Measurements from ENCODE around the gene QSOX2. TPM values are rescaled to one million over a fixed set of nuclear protein-coding genes. Genes with fewer than 3 reads are reported as not detected.

The QSOX2 gene
- total RNA-seq, 1 experiment from 2014 or later, result 34.6 TPM

- CTCF ChIA-PET, result interaction anchor here (0.7 to 1.7 kb wide), 3 partner anchors 18 to 97 kb away, joined by 3 to 6 read pairs (median 4); partner anchors contain the start of gene DNLZ
- TSS peak; percentile 83 for BruUV-seq (replicated peaks)
- Histone ChIP-seq H3K4me3 (replicated peaks in 1 of 2; ENCODE audit: low read depth in 1 of 2, low read length in 2 of 2) (peak overlapping the region; percentile 62), H2AFZ (ENCODE audit: low read depth, low read length, poor library complexity, severe bottlenecking) (peak overlapping the region; percentile 84), H3K9me3 (ENCODE audit: control insufficient read depth in 1 of 2, insufficient read depth in 1 of 2, low read depth in 1 of 2, low read length in 2 of 2) (no peaks in the 10 kb centered on the region), H3K4me2 (ENCODE audit: low read length) (peak overlapping the region; percentile 82), H4K20me1 (ENCODE audit: insufficient read depth) (no peaks in the 10 kb centered on the region), H3K79me2 (ENCODE audit: insufficient read depth, low read length) (no peaks in the 10 kb centered on the region), H3K27me3 (ENCODE audit: insufficient read depth, low read length) (no peaks in the 10 kb centered on the region), H3K4me1 (ENCODE audit: control insufficient read depth in 1 of 2, insufficient read depth in 2 of 2, low read length in 2 of 2) (peaks cover 3 to 19% of the 10 kb centered on the region in 2 experiments; a peak in 2 of 4 replicates), H3K36me3 (ENCODE audit: control insufficient read depth in 1 of 2, insufficient read depth in 2 of 2, low read length in 2 of 2) (no peaks in the 10 kb centered on the region), H3K27ac (ENCODE audit: low read depth, low read length) (peak overlapping the region; percentile 34), H3K9ac (ENCODE audit: low read length) (peak overlapping the region; percentile 64), H3K9me2 (ENCODE audit: insufficient read depth) (no peaks in the 10 kb centered on the region)
- intact Hi-C loops (cut with micrococcal nuclease), result loop anchor here (5.0 kb wide), 1 partner anchor 95 kb away; no protein-coding TSS in a partner anchor
- ATAC-seq (peak; percentile 92), DNase-seq (ENCODE audit: low read depth, low spot score) (peak; percentile 56)
- RAD21 ChIA-PET (ENCODE audit: low non-redundant PET in 1 of 2, low total read pairs in 2 of 2, uncharacterized antibody in 2 of 2, unreplicated experiment in 2 of 2), result interaction anchor here in 1 of 2 experiments (0.7 kb wide), 1 partner anchor 97 kb away, joined by 3 read pairs; no protein-coding TSS in a partner anchor
- POLR2A ChIA-PET, result interaction anchor here (0.8 to 1.1 kb wide), 7 partner anchors 12 to 27 kb away, joined by 3 to 6 read pairs (median 3); no protein-coding TSS in a partner anchor
- TF ChIP-seq CBX3 (IDR thresholded peaks at IDR 0.05; ENCODE audit: low read depth) (no peak), JUND (IDR thresholded peaks at IDR 0.05) (no peak), FOSL1 (IDR thresholded peaks at IDR 0.05; ENCODE audit: low read depth) (no peak), REST (IDR thresholded peaks at IDR 0.05; ENCODE audit: low read depth) (no peak), EZH2 (IDR thresholded peaks at IDR 0.05) (no peak), SIN3A (IDR thresholded peaks at IDR 0.05; ENCODE audit: low read depth) (no peak), SRF (IDR thresholded peaks at IDR 0.05; ENCODE audit: low read depth) (no peak), CEBPB (IDR thresholded peaks at IDR 0.05; ENCODE audit: low read depth) (no peak), ZNF274 (IDR thresholded peaks at IDR 0.05; ENCODE audit: low read depth, low read length) (no peak), SP1 (IDR thresholded peaks at IDR 0.05; ENCODE audit: low read depth) (no peak), RAD21 (IDR thresholded peaks at IDR 0.05; ENCODE audit: low read depth) (no peak), ZBTB33 (IDR thresholded peaks at IDR 0.05; ENCODE audit: extremely low read depth, insufficient replicate concordance, low read length) (no peak), POLR2A (IDR thresholded peaks at IDR 0.05; ENCODE audit: borderline replicate concordance, extremely low read depth, insufficient read depth, insufficient read length) (peak; percentile 81), ELF1 (IDR thresholded peaks at IDR 0.05; ENCODE audit: borderline replicate concordance, low read depth) (no peak), CTCF (IDR thresholded peaks at IDR 0.05 in 2 of 3, conservative IDR thresholded peaks at IDR 0.05 in 1 of 3; ENCODE audit: borderline replicate concordance in 1 of 3, insufficient read depth in 1 of 3, low read depth in 2 of 3, low read length in 2 of 3) (peak in 1 of 3 experiments; percentile 18; a peak in 2 of 6 replicates), YY1 (IDR thresholded peaks at IDR 0.05; ENCODE audit: extremely low read depth, insufficient replicate concordance, low read depth, low read length) (no peak), ZFX (IDR thresholded peaks at IDR 0.05) (peak; percentile 61; the same call in 1 of the 2 replicates), TCF7L2 (IDR thresholded peaks at IDR 0.05; ENCODE audit: borderline replicate concordance, extremely low read depth, insufficient read depth, insufficient read length) (no peak), EGR1 (IDR thresholded peaks at IDR 0.05; ENCODE audit: low read depth) (no peak)
Observed at GRCh38 chr9:136267261-136268111, 21.9 kb upstream of the QSOX2 start.
